PC-9 (cell line): ENCODE measurements around the gene SLC25A44. TPM values are rescaled to one million over a fixed set of nuclear protein-coding genes. Genes with fewer than 3 reads are reported as not detected.
"Not testable (repeated sequence)": the region's sequence is repeated elsewhere in the genome, so short reads cannot be mapped to it uniquely, and the experiment has no call there.

ENCODE experiments used
- BruUV-seq: library from RNA; stranded (reverse); fragments of 400-500 nt; replicated peaks from 2 replicates; lab custom pipeline; 2021; lab: Mats Ljungman, UMichigan
- CTCF ChIA-PET: fragments of 300-600 bp; sonication (Branson Sonifier 250); formaldehyde crosslinking; loops from one replicate; lab custom pipeline; 2022; ENCODE audit warnings: antibody characterized with exemption; lab: Charles Lee
- POLR2A ChIA-PET: fragments of 300-600 bp; sonication (Branson Sonifier 250); formaldehyde crosslinking; loops from one replicate; lab custom pipeline; 2022; ENCODE audit warnings: antibody characterized with exemption; ENCODE audit not compliant: unreplicated experiment; lab: Charles Lee
- DNase-seq, 2 experiments: peaks; one replicate each; pipeline versions ENCODE4 v3.0.0 to v3.0.0-alpha.2; 2015 to 2022; ENCODE audit warnings: mixed read lengths in 1 of 2
- H2AFZ ChIP-seq: fragments of 200-600 bp; sonication (generic); 2 replicates; pipeline ENCODE4 v1.8.1; 2017; ENCODE audit warnings: antibody characterized with exemption
- H3F3A ChIP-seq: fragments of 200-600 bp; sonication (generic); 2 replicates; pipeline ENCODE4 v1.8.1; 2017; ENCODE audit warnings: antibody characterized with exemption, mild to moderate bottlenecking, low read depth; ENCODE audit not compliant: insufficient read depth
- H3K27ac ChIP-seq: fragments of 200-600 bp; sonication (generic); 2 replicates; pipeline ENCODE4 v1.6.1; 2016; ENCODE audit warnings: mixed run types
- H3K27me3 ChIP-seq: fragments of 200-600 bp; sonication (generic); 2 replicates; pipeline ENCODE4 v1.6.1; 2016; ENCODE audit warnings: low read depth, mixed run types; ENCODE audit not compliant: insufficient read depth
- H3K36me3 ChIP-seq: fragments of 200-600 bp; sonication (generic); 2 replicates; pipeline ENCODE4 v1.6.1; 2016; ENCODE audit warnings: low read depth, mixed run types
- H3K4me1 ChIP-seq: fragments of 200-600 bp; sonication (generic); replicated peaks from 2 replicates; pipeline ENCODE4 v1.6.1; 2016; ENCODE audit warnings: mixed run types; ENCODE audit not compliant: insufficient read depth
- H3K4me2 ChIP-seq: fragments of 200-600 bp; sonication (generic); 2 replicates; pipeline ENCODE4 v1.6.1; 2017; ENCODE audit warnings: mixed run types
- H3K4me3 ChIP-seq: fragments of 200-600 bp; sonication (generic); 2 replicates; pipeline ENCODE4 v1.6.1; 2016; ENCODE audit warnings: mixed run types
- H3K79me2 ChIP-seq: fragments of 200-600 bp; sonication (generic); 2 replicates; pipeline ENCODE4 v1.6.1; 2017; ENCODE audit warnings: low read depth, mixed run types
- H3K9me2 ChIP-seq: fragments of 200-600 bp; sonication (generic); 2 replicates; pipeline ENCODE4 v1.8.1; 2017; ENCODE audit warnings: mild to moderate bottlenecking; ENCODE audit not compliant: insufficient read depth
- H3K9me3 ChIP-seq: fragments of 200-600 bp; sonication (generic); 2 replicates; pipeline ENCODE4 v1.8.1; 2016; ENCODE audit warnings: low read depth; ENCODE audit not compliant: insufficient read depth
- H4K20me1 ChIP-seq: fragments of 200-600 bp; sonication (generic); 2 replicates; pipeline ENCODE4 v1.8.1; 2017; ENCODE audit not compliant: insufficient read depth
- CTCF ChIP-seq: fragments of 200-600 bp; sonication (generic); conservative IDR thresholded peaks from 2 replicates; pipeline ENCODE4 v1.6.1; 2017; ENCODE audit warnings: mixed run types, antibody characterized with exemption, mild to moderate bottlenecking, moderate library complexity
- EZH2 ChIP-seq: fragments of 200-600 bp; sonication (generic); IDR thresholded peaks from 2 replicates; pipeline ENCODE4 v1.8.0; 2017; ENCODE audit warnings: antibody characterized with exemption, low read depth
- intact Hi-C: fragments of 100-400 bp; cut with micrococcal nuclease; formaldehyde crosslinking; loops from one replicate; pipeline ENCODE4 v1.10.0; 2022; ENCODE audit not compliant: unreplicated experiment
- total RNA-seq: library from RNA; stranded (reverse); gene quantifications from 2 replicates; pipeline ENCODE4 v1.2.3, GENCODE V29; 2021

Gene SLC25A44
- total RNA-seq, 1 experiment from 2014 or later, result 20.2 TPM

- H3K4me1 ChIP-seq, result no peaks in the 10 kb centered on the region
- no TSS peak for BruUV-seq
- POLR2A ChIA-PET, result interaction anchor here (0.5 kb wide), 1 partner anchor 209 kb away, joined by 9 read pairs; no protein-coding TSS in a partner anchor
- no peaks in the 10 kb centered on the region for H3K36me3 ChIP-seq
- CTCF ChIA-PET, result no interaction called here
- no peak overlapping the region for H3K4me2 ChIP-seq
- no peaks in the 10 kb centered on the region for H4K20me1 ChIP-seq
- H3K4me3 ChIP-seq, result no peak overlapping the region
- H3K9me3 ChIP-seq, result no peaks in the 10 kb centered on the region
- intact Hi-C loops, result no loop called here
- no peak overlapping the region for H2AFZ ChIP-seq
- TF ChIP-seq EZH2, result no peak
- no peak for DNase-seq
- no peak overlapping the region for H3K27ac ChIP-seq
- 0 out of 2 replicates have a peak, but pooled peaks cover 4% of the 10 kb centered on the region for H3K27me3 ChIP-seq
- H3K9me2 ChIP-seq, result no peaks in the 10 kb centered on the region
- no peaks in the 10 kb centered on the region for H3F3A ChIP-seq
- no peaks in the 10 kb centered on the region for H3K79me2 ChIP-seq
These were observed 17.2 kb upstream of the SLC25A44 start for GRCh38 chr1:156176610-156177210.

- DNase-seq, result no peak
- BruUV-seq, result no TSS peak
- no peaks in the 10 kb centered on the region for H3K36me3 ChIP-seq
- ChIA-PET CTCF (no interaction called here), POLR2A (no interaction called here)
- H3F3A ChIP-seq, result no peaks in the 10 kb centered on the region
- no peaks in the 10 kb centered on the region for H3K9me3 ChIP-seq
- no peak overlapping the region for H2AFZ ChIP-seq
- TF ChIP-seq CTCF, result no peak
- TF ChIP-seq EZH2, result no peak
- H3K4me2 ChIP-seq, result no peak overlapping the region
- intact Hi-C loops, result no loop called here
- H3K27me3 ChIP-seq, result 0 out of 2 replicates have a peak, but pooled peaks cover 4% of the 10 kb centered on the region
- H3K4me3 ChIP-seq, result no peak overlapping the region
- no peaks in the 10 kb centered on the region for H3K79me2 ChIP-seq
- no peaks in the 10 kb centered on the region for H3K9me2 ChIP-seq
- no peaks in the 10 kb centered on the region for H4K20me1 ChIP-seq
- no peak overlapping the region for H3K27ac ChIP-seq
- H3K4me1 ChIP-seq, result no peaks in the 10 kb centered on the region
These were observed 15.8 kb upstream of the SLC25A44 start for GRCh38 chr1:156177919-156178654.

GRCh38 chr1:156180471-156180870, 13.4 kb upstream of the SLC25A44 start:
- intact Hi-C loops, result no loop called here
- no peak overlapping the region for H3K27ac ChIP-seq
- no TSS peak for BruUV-seq
- no peak overlapping the region for H3K4me3 ChIP-seq
- H3K36me3 ChIP-seq, result no peaks in the 10 kb centered on the region
- H3K4me2 ChIP-seq, result no peak overlapping the region
- POLR2A ChIA-PET, result interaction anchor here (0.6 kb wide), 1 partner anchor 417 kb away, joined by 3 read pairs; no protein-coding TSS in a partner anchor
- H3F3A ChIP-seq, result no peaks in the 10 kb centered on the region
- CTCF ChIA-PET, result no interaction called here
- no peaks in the 10 kb centered on the region for H4K20me1 ChIP-seq
- no peaks in the 10 kb centered on the region for H3K79me2 ChIP-seq
- H2AFZ ChIP-seq, result no peak overlapping the region
- no peak for TF ChIP-seq EZH2
- no peak for TF ChIP-seq CTCF
- H3K27me3 ChIP-seq, result 0 out of 2 replicates have a peak, but pooled peaks cover under 1% of the 10 kb centered on the region
- no peaks in the 10 kb centered on the region for H3K9me3 ChIP-seq
- H3K4me1 ChIP-seq, result no peaks in the 10 kb centered on the region
- no peaks in the 10 kb centered on the region for H3K9me2 ChIP-seq
- DNase-seq, result no peak

DNA sequence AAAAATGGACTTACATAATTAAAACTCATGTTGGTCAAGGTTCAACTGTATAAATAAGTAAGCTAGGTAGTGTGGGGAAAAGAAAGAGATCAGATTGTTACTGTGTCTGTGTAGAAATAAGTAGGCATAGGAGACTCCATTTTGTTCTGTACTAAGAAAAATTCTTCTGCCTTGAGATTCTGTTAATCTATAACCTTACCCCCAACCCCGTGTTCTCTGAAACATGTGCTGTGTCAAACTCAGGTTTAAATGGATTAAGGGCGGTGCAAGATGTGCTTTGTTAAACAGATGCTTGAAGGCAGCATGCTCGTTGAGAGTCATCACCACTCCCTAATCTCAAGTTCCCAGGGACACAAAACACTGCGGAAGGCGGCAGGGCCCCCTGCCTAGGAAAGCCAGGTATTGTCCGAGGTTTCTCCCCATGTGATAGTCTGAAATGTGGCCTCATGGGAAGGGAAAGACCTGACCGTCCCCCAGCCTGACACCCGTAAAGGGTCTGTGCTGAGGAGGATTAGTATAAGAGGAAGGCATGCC, 12.4 kb upstream of the SLC25A44 start:
- H3K4me2 ChIP-seq, H4K20me1 ChIP-seq, POLR2A ChIA-PET, H3K27me3 ChIP-seq, DNase-seq, H3K9me3 ChIP-seq, BruUV-seq, H3K4me3 ChIP-seq, H3K79me2 ChIP-seq, H3F3A ChIP-seq, H3K9me2 ChIP-seq, H3K27ac ChIP-seq, CTCF ChIA-PET, H3K36me3 ChIP-seq, intact Hi-C loops, H3K4me1 ChIP-seq, H2AFZ ChIP-seq: not testable (repeated sequence)

DNA sequence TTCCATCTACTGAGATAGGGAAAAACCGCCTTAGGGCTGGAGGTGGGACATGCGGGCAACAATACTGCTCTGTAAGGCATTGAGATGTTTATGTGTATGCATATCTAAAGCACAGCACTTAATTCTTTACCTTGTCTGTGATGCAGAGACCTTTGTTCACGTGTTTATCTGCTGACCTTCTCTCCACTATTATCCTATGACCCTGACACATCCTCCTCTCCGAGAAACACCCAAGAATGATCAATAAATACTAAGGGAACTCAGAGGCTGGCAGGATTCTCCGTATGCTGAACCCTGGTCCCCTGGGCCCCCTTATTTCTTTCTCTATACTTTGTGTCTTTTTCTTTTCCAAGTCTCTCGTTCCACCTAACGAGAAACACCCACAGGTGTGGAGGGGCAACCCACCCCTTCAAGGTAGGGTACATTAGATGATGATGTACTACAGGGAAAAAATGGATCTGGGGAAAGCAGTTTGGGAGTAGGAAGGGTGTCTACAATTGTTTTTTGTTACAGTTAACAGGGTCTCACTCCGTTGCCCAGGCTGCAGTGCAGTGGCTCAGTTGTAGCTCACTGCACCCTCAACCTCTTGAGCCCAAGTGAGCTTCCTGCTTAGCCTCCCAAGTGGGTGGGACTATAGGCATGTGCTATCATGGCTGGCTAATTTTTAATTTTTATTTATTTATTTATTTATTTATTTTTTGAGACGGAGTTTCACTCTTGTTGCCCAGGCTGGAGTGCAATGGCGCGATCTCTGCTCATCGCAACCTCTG, 11.7 kb upstream of the SLC25A44 start:
- H3K4me2 ChIP-seq, POLR2A ChIA-PET, BruUV-seq, intact Hi-C loops, H3K36me3 ChIP-seq, CTCF ChIA-PET, H4K20me1 ChIP-seq, H3K27ac ChIP-seq, H3F3A ChIP-seq, H3K9me3 ChIP-seq, H3K27me3 ChIP-seq, H3K4me3 ChIP-seq, H3K4me1 ChIP-seq, DNase-seq, H3K9me2 ChIP-seq, H2AFZ ChIP-seq, H3K79me2 ChIP-seq: not testable (repeated sequence)
